ENCODE results near the gene METTL22. TPM values are rescaled to one million over a fixed set of nuclear protein-coding genes. Genes with fewer than 3 reads are reported as not detected.

Gene METTL22
- total and polyA plus RNA-seq, 4 experiments from 2014 or later: 6.2 to 49.8 (median 28.6) TPM

- Histone ChIP-seq H3K27ac (ENCODE audit: low read depth, low read length) (no peak overlapping the region), H3K4me1 (ENCODE audit: insufficient read depth, low read length) (no peaks in the 10 kb centered on the region), H3K36me3 (ENCODE audit: insufficient read depth, low read length) (peaks cover 67% of the 10 kb centered on the region), H3K9me3 (ENCODE audit: control insufficient read depth in 1 of 2, low read length in 2 of 2) (no peaks in the 10 kb centered on the region), H3K4me3 (ENCODE audit: low read length in 2 of 2) (no peak overlapping the region), H3K27me3 (ENCODE audit: insufficient read depth, low read length) (no peaks in the 10 kb centered on the region)
- no peak overlapping the region for H3K27ac Mint-ChIP-seq
- H3K9me3 Mint-ChIP-seq: no peaks in the 10 kb centered on the region
- ChIA-PET POLR2A (ENCODE audit: partially characterized antibody) (no interaction called here), CTCF (ENCODE audit: partially characterized antibody) (no interaction called here)
- no peak overlapping the region for H3K4me3 Mint-ChIP-seq
- H3K4me1 Mint-ChIP-seq: peaks cover 5 to 12% (median 8%) of the 10 kb centered on the region in 4 donors
- DNase-seq: no peak
- H3K36me3 Mint-ChIP-seq: peaks cover 61 to 86% of the 10 kb centered on the region in 2 donors
- intact Hi-C loops (cut with micrococcal nuclease): no loop called here
- no peaks in the 10 kb centered on the region for H3K27me3 Mint-ChIP-seq
Observed at GRCh38 chr16:8631818-8632465, 10.4 kb downstream of the METTL22 start.

- H3K36me3 Mint-ChIP-seq: peaks cover 58 to 85% of the 10 kb centered on the region in 2 donors
- peak overlapping the region in 1 of 7 donors; percentile 56 for H3K27ac Mint-ChIP-seq
- no peaks in the 10 kb centered on the region for H3K9me3 Mint-ChIP-seq
- peaks cover 65% of the 10 kb centered on the region for H3K36me3 ChIP-seq (ENCODE audit: insufficient read depth, low read length)
- H3K9me3 ChIP-seq (ENCODE audit: control insufficient read depth in 1 of 2, low read length in 2 of 2): no peaks in the 10 kb centered on the region
- no peak overlapping the region for H3K4me3 ChIP-seq (ENCODE audit: low read length in 2 of 2)
- CTCF ChIA-PET (ENCODE audit: partially characterized antibody): no interaction called here
- POLR2A ChIA-PET (ENCODE audit: partially characterized antibody): no interaction called here
- no peaks in the 10 kb centered on the region for H3K27me3 ChIP-seq (ENCODE audit: insufficient read depth, low read length)
- no peaks in the 10 kb centered on the region for H3K4me1 ChIP-seq (ENCODE audit: insufficient read depth, low read length)
- DNase-seq: no peak
- H3K27me3 Mint-ChIP-seq: no peaks in the 10 kb centered on the region
- intact Hi-C loops (cut with micrococcal nuclease): no loop called here
- H3K4me3 Mint-ChIP-seq: no peak overlapping the region
- H3K4me1 Mint-ChIP-seq: peaks cover 0 to 7% (median 4%) of the 10 kb centered on the region in 4 donors
- H3K27ac ChIP-seq (ENCODE audit: low read depth, low read length): no peak overlapping the region
Observed at GRCh38 chr16:8632675-8633182, 11.2 kb downstream of the METTL22 start.

GRCh38 chr16:8634991-8635736 is 13.7 kb downstream of the METTL22 start:
- no peak for DNase-seq
- CTCF ChIA-PET (ENCODE audit: partially characterized antibody): interaction anchor here (1.1 kb wide), 1 partner anchor 66 kb away, joined by 3 read pairs; no protein-coding TSS in a partner anchor
- intact Hi-C loops (cut with micrococcal nuclease): no loop called here
- Mint-ChIP-seq H3K9me3 (no peaks in the 10 kb centered on the region), H3K4me1 (peaks cover 0 to 1% (median 0%) of the 10 kb centered on the region in 4 donors), H3K27ac (no peak overlapping the region), H3K36me3 (peaks cover 51 to 85% of the 10 kb centered on the region in 2 donors), H3K4me3 (no peak overlapping the region), H3K27me3 (no peaks in the 10 kb centered on the region)
- H3K9me3 ChIP-seq (ENCODE audit: control insufficient read depth in 1 of 2, low read length in 2 of 2): no peaks in the 10 kb centered on the region
- POLR2A ChIA-PET (ENCODE audit: partially characterized antibody): no interaction called here
- no peaks in the 10 kb centered on the region for H3K27me3 ChIP-seq (ENCODE audit: insufficient read depth, low read length)
- H3K4me3 ChIP-seq (ENCODE audit: low read length in 2 of 2): no peak overlapping the region
- H3K4me1 ChIP-seq (ENCODE audit: insufficient read depth, low read length): no peaks in the 10 kb centered on the region
- H3K36me3 ChIP-seq (ENCODE audit: insufficient read depth, low read length): peaks cover 62% of the 10 kb centered on the region
- H3K27ac ChIP-seq (ENCODE audit: low read depth, low read length): no peak overlapping the region

- Histone ChIP-seq H3K4me3 (ENCODE audit: low read length in 2 of 2) (no peak overlapping the region), H3K27ac (ENCODE audit: low read depth, low read length) (no peak overlapping the region), H3K9me3 (ENCODE audit: control insufficient read depth in 1 of 2, low read length in 2 of 2) (no peaks in the 10 kb centered on the region), H3K36me3 (ENCODE audit: insufficient read depth, low read length) (peaks cover 68% of the 10 kb centered on the region), H3K4me1 (ENCODE audit: insufficient read depth, low read length) (peaks cover under 1% of the 10 kb centered on the region), H3K27me3 (ENCODE audit: insufficient read depth, low read length) (no peaks in the 10 kb centered on the region)
- no peak for DNase-seq
- POLR2A ChIA-PET (ENCODE audit: partially characterized antibody): no interaction called here
- Mint-ChIP-seq H3K27me3 (no peaks in the 10 kb centered on the region), H3K27ac (peak overlapping the region in 1 of 7 donors; percentile 59), H3K9me3 (no peaks in the 10 kb centered on the region), H3K4me1 (peaks cover 2 to 7% (median 5%) of the 10 kb centered on the region in 4 donors), H3K4me3 (no peak overlapping the region), H3K36me3 (peaks cover 64 to 85% of the 10 kb centered on the region in 2 donors)
- CTCF ChIA-PET (ENCODE audit: partially characterized antibody): no interaction called here
- intact Hi-C loops (cut with micrococcal nuclease): no loop called here
Observed at GRCh38 chr16:8639694-8640093, 18.2 kb downstream of the METTL22 start.

- POLR2A ChIA-PET (ENCODE audit: partially characterized antibody): no interaction called here
- no peak for DNase-seq
- H3K36me3 Mint-ChIP-seq: peaks cover 71 to 85% of the 10 kb centered on the region in 2 donors
- H3K4me1 Mint-ChIP-seq: peaks cover 6 to 18% (median 14%) of the 10 kb centered on the region in 4 donors
- peaks cover 5% of the 10 kb centered on the region for H3K4me1 ChIP-seq (ENCODE audit: insufficient read depth, low read length)
- no peaks in the 10 kb centered on the region for H3K9me3 ChIP-seq (ENCODE audit: control insufficient read depth in 1 of 2, low read length in 2 of 2)
- peaks cover 75% of the 10 kb centered on the region for H3K36me3 ChIP-seq (ENCODE audit: insufficient read depth, low read length)
- intact Hi-C loops (cut with micrococcal nuclease): no loop called here
- peak overlapping the region in 1 of 7 donors; percentile 0 for H3K27ac Mint-ChIP-seq
- H3K4me3 Mint-ChIP-seq: no peak overlapping the region
- H3K27me3 Mint-ChIP-seq: no peaks in the 10 kb centered on the region
- CTCF ChIA-PET (ENCODE audit: partially characterized antibody): no interaction called here
- no peak overlapping the region for H3K27ac ChIP-seq (ENCODE audit: low read depth, low read length)
- no peaks in the 10 kb centered on the region for H3K27me3 ChIP-seq (ENCODE audit: insufficient read depth, low read length)
- H3K4me3 ChIP-seq (ENCODE audit: low read length in 2 of 2): no peak overlapping the region
- no peaks in the 10 kb centered on the region for H3K9me3 Mint-ChIP-seq
Observed at GRCh38 chr16:8641671-8642070, 20.2 kb downstream of the METTL22 start.

- Mint-ChIP-seq H3K36me3 (peaks cover 76 to 86% of the 10 kb centered on the region in 2 donors), H3K27ac (peak overlapping the region in 1 of 7 donors; percentile 70), H3K4me1 (peaks cover 6 to 18% (median 14%) of the 10 kb centered on the region in 4 donors), H3K4me3 (no peak overlapping the region), H3K9me3 (no peaks in the 10 kb centered on the region), H3K27me3 (no peaks in the 10 kb centered on the region)
- CTCF ChIA-PET (ENCODE audit: partially characterized antibody): interaction anchor here (0.8 kb wide), 1 partner anchor 238 kb away, joined by 3 read pairs; no protein-coding TSS in a partner anchor
- POLR2A ChIA-PET (ENCODE audit: partially characterized antibody): no interaction called here
- Histone ChIP-seq H3K27me3 (ENCODE audit: insufficient read depth, low read length) (no peaks in the 10 kb centered on the region), H3K4me3 (ENCODE audit: low read length in 2 of 2) (no peak overlapping the region), H3K27ac (ENCODE audit: low read depth, low read length) (no peak overlapping the region), H3K36me3 (ENCODE audit: insufficient read depth, low read length) (peaks cover 76% of the 10 kb centered on the region), H3K9me3 (ENCODE audit: control insufficient read depth in 1 of 2, low read length in 2 of 2) (no peaks in the 10 kb centered on the region), H3K4me1 (ENCODE audit: insufficient read depth, low read length) (peaks cover 5% of the 10 kb centered on the region)
- intact Hi-C loops (cut with micrococcal nuclease): no loop called here
- DNase-seq: no peak
Observed at GRCh38 chr16:8642146-8642545, 20.6 kb downstream of the METTL22 start.
